ENCODE measurements around the gene GNG7.

DNA sequence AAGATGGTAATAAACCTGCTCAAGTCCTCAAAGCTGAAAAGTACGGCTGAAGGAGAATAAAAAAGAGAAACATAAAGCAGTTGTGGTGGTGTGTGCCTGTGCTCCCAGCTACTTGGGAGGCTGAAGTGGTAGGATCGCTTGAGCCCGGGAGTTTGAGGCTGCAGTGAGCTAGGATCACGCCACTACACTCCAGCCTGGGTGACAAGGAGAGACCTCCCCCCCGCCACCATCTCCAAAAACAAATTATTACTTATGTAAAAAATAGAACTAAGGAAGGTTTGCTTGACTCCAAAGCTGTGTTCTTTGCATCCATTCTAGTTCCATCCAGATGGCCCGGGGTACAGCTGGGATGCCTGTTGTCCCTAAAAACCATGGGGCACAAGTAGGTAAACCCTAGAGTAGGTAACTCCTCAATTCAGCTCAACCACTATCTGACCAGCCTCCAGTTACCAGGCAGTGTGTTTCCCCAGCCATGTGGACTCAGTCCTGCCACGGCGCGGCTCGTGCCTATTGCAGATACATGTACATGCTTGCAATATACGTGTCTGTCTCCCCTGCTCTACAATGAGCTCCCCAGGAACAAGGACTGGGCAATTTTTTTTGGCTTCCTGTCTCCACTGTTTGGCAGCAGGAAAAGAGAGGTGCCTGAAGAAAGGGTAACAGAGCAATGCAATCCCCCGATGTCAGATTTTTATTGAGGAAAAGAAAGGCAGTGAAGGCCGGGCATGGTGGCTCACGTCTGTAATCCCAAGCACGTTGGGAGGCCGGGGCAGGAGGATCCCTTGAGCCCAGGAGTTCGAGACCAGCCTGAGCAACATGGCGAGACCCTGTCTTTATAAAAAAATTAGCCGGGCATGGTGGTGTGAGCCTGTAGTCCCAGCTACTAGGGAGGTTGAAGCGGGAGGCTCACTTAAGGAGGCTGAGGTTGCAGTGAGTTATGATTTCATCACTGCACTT is 101.3 kb downstream of the GNG7 start:
- TF ChIP-seq EP300 (IDR thresholded peaks at IDR 0.05) (no peak), POLR2AphosphoS5 (IDR thresholded peaks at IDR 0.05) (no peak), POLR2A (IDR thresholded peaks at IDR 0.05) (no peak)
- TF ChIP-seq, protein P1, sequence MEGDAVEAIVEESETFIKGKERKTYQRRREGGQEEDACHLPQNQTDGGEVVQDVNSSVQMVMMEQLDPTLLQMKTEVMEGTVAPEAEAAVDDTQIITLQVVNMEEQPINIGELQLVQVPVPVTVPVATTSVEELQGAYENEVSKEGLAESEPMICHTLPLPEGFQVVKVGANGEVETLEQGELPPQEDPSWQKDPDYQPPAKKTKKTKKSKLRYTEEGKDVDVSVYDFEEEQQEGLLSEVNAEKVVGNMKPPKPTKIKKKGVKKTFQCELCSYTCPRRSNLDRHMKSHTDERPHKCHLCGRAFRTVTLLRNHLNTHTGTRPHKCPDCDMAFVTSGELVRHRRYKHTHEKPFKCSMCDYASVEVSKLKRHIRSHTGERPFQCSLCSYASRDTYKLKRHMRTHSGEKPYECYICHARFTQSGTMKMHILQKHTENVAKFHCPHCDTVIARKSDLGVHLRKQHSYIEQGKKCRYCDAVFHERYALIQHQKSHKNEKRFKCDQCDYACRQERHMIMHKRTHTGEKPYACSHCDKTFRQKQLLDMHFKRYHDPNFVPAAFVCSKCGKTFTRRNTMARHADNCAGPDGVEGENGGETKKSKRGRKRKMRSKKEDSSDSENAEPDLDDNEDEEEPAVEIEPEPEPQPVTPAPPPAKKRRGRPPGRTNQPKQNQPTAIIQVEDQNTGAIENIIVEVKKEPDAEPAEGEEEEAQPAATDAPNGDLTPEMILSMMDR (IDR thresholded peaks at IDR 0.05) = no peak
